AG04450 (cell line): Measurements from ENCODE around the gene E2F2. TPM values are rescaled to one million over a fixed set of nuclear protein-coding genes. Genes with fewer than 3 reads are reported as not detected.

ENCODE experiments used
- CTCF ChIA-PET: fragments of 300-600, 350-600 bp; formaldehyde crosslinking; extraction: SDS; loops from one replicate; lab custom pipeline; 2022; ENCODE audit warnings: antibody characterized with exemption, inconsistent platforms; lab: Charles Lee
- POLR2A ChIA-PET: fragments of 350-600 bp; formaldehyde crosslinking; extraction: SDS; loops from one replicate; lab custom pipeline; 2021; ENCODE audit warnings: antibody characterized with exemption, inconsistent platforms; lab: Yijun Ruan, JAX
- DNase-seq: peaks from one replicate; pipeline ENCODE4 v3.0.0-alpha.2; 2011; ENCODE audit warnings: low read depth, low spot score
- H3K27ac ChIP-seq: one replicate; pipeline ENCODE4 v1.5.1; 2012; ENCODE audit warnings: low read depth, low read length, control low read depth
- H3K27me3 ChIP-seq: one replicate; pipeline ENCODE4 v1.6.0; 2012; ENCODE audit warnings: low read length; ENCODE audit not compliant: control insufficient read depth, insufficient read depth
- H3K4me3 ChIP-seq: 2 replicates; pipeline ENCODE4 v1.5.1; 2011; ENCODE audit warnings: mild to moderate bottlenecking, low read depth, low read length, control low read depth
- H3K9me3 ChIP-seq: 2 replicates; pipeline ENCODE4 v1.5.1; 2012; ENCODE audit warnings: low read length; ENCODE audit not compliant: control insufficient read depth, insufficient read depth
- polyA plus RNA-seq: library from polyadenylated mRNA; depleted of rRNA; stranded (reverse); fragments of >200 nt; gene quantifications from 2 replicates; pipeline ENCODE4 v1.2.3, GENCODE V29; 2011
- TF ChIP-seq, protein P1 (sequence below): IDR thresholded peaks from 2 replicates; pipeline ENCODE4 v1.5.1; 2011; ENCODE audit warnings: low read depth, low read length, control low read depth, inconsistent platforms

E2F2 gene
- polyA plus RNA-seq, 1 experiment, result 0.06 TPM

DNA sequence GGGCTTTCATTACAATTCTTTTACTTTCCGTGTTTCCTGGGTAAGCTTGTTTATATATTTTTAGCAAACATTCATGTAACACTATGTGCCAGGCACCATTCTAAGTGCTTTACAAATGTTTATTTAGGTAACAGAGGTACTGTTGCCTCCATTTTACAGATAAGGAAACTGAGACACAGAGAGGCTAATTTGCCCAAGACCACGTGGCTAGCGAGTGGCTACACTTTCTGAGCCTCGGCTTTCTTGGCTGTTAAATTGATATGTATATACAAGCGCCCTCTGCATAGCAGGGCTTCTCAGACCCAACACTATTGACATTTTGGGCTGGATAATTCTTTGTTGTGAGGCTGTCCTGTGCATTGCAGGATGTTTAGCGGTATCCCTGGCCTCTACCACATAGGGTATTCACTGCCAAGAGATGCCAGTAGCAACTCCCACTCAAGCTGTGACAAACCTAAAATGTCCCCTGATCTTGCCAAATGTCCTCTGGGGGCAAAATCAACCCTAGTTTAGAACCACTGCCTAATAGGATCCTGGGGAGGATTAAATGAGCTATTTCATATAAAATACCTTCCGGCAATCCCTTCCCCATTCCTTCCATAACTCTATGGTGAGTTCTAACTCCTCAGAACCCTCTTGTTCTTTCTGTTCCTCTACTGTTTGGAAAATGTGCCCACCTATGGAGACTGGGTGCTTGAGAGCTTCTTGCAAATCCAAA, 45.5 kb upstream of the E2F2 start:
- CTCF ChIA-PET, result interaction anchor here (0.8 to 3.1 kb wide), 8 partner anchors 8 to 61 kb away, joined by 3 to 24 read pairs (median 8); no protein-coding TSS in a partner anchor
- POLR2A ChIA-PET, result interaction anchor here (0.6 to 2.6 kb wide), 9 partner anchors 9 to 232 kb away, joined by 3 to 57 read pairs (median 8); partner anchors contain the start of genes HNRNPR and ID3
- TF ChIP-seq, protein P1, sequence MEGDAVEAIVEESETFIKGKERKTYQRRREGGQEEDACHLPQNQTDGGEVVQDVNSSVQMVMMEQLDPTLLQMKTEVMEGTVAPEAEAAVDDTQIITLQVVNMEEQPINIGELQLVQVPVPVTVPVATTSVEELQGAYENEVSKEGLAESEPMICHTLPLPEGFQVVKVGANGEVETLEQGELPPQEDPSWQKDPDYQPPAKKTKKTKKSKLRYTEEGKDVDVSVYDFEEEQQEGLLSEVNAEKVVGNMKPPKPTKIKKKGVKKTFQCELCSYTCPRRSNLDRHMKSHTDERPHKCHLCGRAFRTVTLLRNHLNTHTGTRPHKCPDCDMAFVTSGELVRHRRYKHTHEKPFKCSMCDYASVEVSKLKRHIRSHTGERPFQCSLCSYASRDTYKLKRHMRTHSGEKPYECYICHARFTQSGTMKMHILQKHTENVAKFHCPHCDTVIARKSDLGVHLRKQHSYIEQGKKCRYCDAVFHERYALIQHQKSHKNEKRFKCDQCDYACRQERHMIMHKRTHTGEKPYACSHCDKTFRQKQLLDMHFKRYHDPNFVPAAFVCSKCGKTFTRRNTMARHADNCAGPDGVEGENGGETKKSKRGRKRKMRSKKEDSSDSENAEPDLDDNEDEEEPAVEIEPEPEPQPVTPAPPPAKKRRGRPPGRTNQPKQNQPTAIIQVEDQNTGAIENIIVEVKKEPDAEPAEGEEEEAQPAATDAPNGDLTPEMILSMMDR, result no peak
- no peaks in the 10 kb centered on the region for H3K27me3 ChIP-seq
- no peak for DNase-seq
- no peaks in the 10 kb centered on the region for H3K9me3 ChIP-seq
- peak overlapping the region; percentile 2; the same call in 1 of the 2 replicates for H3K4me3 ChIP-seq
- H3K27ac ChIP-seq, result peak overlapping the region; percentile 88

GRCh38 chr1:23575226-23575810, 44.3 kb upstream of the E2F2 start:
- POLR2A ChIA-PET, result interaction anchor here (0.6 to 2.6 kb wide), 2 partner anchors 16 to 231 kb away, joined by 3 to 57 read pairs; partner anchors contain the start of genes HNRNPR and ID3
- H3K27ac ChIP-seq, result no peak overlapping the region
- no peak for DNase-seq
- TF ChIP-seq, protein P1, result no peak
- no peaks in the 10 kb centered on the region for H3K27me3 ChIP-seq
- no peak overlapping the region for H3K4me3 ChIP-seq
- CTCF ChIA-PET, result interaction anchor here (3.1 kb wide), 1 partner anchor 60 kb away, joined by 24 read pairs; no protein-coding TSS in a partner anchor
- no peaks in the 10 kb centered on the region for H3K9me3 ChIP-seq

DNA sequence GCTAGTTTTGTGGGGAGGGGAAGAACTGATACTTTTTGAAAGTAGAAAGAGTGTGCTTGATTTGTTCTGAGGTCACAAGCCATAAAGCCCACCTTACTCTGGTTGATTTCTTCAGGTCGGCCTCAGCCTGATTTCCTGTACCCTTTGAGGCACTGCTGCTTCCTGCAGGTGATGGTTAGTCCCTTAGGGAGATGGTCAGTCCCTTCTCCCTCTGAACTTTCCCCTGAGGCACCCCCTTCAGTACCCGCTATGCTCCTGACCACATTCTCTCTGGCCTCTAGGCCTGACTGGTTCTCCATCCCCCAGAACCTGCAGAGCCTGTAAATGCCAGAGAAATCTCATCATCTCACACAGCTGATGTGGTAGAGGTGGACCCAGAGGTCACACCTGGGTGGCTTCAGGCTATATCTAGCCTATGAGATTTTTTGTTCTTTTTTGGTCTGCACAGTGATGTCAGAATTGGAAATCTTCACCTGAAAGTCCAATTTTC, 43.3 kb upstream of the E2F2 start:
- Histone ChIP-seq H3K27ac (no peak overlapping the region), H3K27me3 (no peaks in the 10 kb centered on the region), H3K9me3 (no peaks in the 10 kb centered on the region), H3K4me3 (no peak overlapping the region)
- TF ChIP-seq, protein P1, result no peak
- no peak for DNase-seq
- POLR2A ChIA-PET, result no interaction called here
- CTCF ChIA-PET, result interaction anchor here (1.3 kb wide), 1 partner anchor 83 kb away, joined by 3 read pairs; no protein-coding TSS in a partner anchor

- DNase-seq, result no peak
- Histone ChIP-seq H3K4me3 (no peak overlapping the region), H3K27ac (no peak overlapping the region), H3K9me3 (no peaks in the 10 kb centered on the region), H3K27me3 (no peaks in the 10 kb centered on the region)
- ChIA-PET CTCF (interaction anchor here (1.3 kb wide), 1 partner anchor 83 kb away, joined by 3 read pairs; no protein-coding TSS in a partner anchor), POLR2A (no interaction called here)
- TF ChIP-seq, protein P1, result no peak
Observed at GRCh38 chr1:23573574-23574182, 42.6 kb upstream of the E2F2 start.
